A549 treated with DMSO at 1 μM for 4 hours (cell line): ENCODE measurements around the gene NMUR1. TPM values are rescaled to one million over a fixed set of nuclear protein-coding genes. Genes with fewer than 3 reads are reported as not detected.

Experiments used
- total RNA-seq: library from RNA; stranded (reverse); fragments of 200-300 nt; extraction: Qiagen RNA extraction; gene quantifications from 5 replicates; pipeline ENCODE4 v1.2.3, GENCODE V29; 2022; ENCODE audit warnings: low read depth

NMUR1 gene
- 0.04 TPM in 1 of 5 replicates, not detected in the others for total RNA-seq

GRCh38 chr2:231530099-231531011, at the start of gene NMUR1:
Gene NMUR1 (minus strand): TSS chr2:231530445. CDS start chr2:231530361, 84 bp downstream.

Other genes starting within 250 kb of the NMUR1 start
- gene B3GNT7, start 134.7 kb downstream of the NMUR1 start, total RNA-seq: 1.1 to 2.3 TPM (median 1.6 TPM) in 5 replicates
- gene NCL, start 66.0 kb downstream of the NMUR1 start, total RNA-seq: 759 to 927 TPM (median 863 TPM) in 5 replicates
- not detected in 5 replicates for gene TEX44, start 62.4 kb upstream of the NMUR1 start, total RNA-seq
- 1,489 to 1,712 TPM (median 1,584 TPM) in 5 replicates for gene PTMA, start 178.1 kb upstream of the NMUR1 start, total RNA-seq